HG03571 (cell line): ENCODE results near the gene CALD1.
"Not testable (repeated sequence)": the region's sequence is repeated elsewhere in the genome, so short reads cannot be mapped to it uniquely, and the experiment has no call there.

ENCODE experiments used
- ATAC-seq: cut with Tn5 transposase; IDR thresholded peaks from one replicate; pipeline ENCODE4 v1.9.1; 2021; ENCODE audit not compliant: unreplicated experiment

Gene CALD1

DNA sequence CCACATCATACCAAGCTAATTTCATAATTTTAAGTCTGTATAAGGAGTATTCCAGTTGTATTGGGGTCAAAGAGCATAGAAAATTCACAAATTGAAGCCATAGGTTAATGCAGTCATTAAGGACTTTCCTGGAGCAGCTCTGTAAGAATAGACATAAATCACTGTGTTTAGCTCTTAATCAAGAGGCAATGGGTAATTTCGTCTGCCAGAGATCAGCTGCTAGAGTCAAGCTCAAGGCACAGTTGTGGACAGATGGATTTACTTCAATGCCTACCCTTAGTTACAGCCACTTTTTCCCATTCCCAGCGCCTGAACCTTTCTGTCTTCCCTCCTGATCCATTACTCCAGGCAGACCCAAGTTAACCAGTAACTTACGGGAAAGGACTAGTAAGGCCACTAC, 166.3 kb downstream of the CALD1 start:
- no peak for ATAC-seq

DNA sequence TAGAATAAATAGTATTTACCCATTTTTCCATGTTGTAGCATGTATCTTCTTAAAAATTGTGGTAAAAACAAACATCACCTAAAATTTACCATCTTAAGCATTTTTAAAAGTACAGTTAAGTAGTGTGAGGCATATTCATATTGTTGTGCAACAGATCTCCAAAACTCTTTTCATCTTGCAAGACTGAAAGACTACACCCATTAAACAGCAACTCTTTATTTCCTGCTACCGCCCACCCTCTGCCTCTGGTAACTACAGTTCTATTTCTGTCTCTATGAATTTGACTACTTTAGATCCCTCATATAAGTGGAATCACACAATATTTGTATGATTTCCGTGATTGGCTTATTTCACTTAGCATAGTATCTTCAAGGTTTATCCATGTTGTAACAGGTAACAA, 166.8 kb downstream of the CALD1 start:
- no peak for ATAC-seq

DNA sequence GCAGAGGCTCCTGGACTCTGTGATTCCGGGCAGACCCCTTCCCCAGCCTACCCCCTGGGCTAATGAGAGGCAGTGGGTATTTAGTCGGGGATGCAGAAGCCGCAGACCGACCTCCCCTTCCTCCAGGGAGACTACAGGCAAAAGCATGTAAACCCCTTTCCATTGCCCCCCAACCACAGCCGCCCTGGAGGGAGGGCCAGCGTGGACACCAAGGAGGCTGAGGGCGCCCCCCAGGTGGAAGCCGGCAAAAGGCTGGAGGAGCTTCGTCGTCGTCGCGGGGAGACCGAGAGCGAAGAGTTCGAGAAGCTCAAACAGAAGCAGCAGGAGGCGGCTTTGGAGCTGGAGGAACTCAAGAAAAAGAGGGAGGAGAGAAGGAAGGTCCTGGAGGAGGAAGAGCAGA, 167.9 kb downstream of the CALD1 start:
- ATAC-seq = no peak

DNA sequence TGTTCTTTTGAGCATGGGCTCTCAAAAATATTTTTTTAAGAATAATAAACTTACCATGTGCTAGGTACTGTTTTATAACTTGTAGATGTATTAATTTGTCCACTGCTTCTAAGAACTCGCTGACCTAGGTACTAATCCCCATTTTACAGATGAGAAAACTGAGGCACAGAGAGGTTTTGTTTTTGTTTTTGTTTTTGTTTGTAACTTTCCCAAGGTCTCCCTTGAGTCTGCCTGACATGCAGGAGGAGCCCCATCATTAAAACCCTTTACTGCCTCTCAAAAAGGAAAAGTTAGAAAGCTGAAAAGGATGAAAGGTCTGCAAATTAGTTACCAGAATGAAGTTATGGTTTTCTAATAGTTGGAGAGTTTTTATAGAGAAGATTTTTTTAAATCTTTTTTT, 168.4 kb downstream of the CALD1 start:
- no peak for ATAC-seq

DNA sequence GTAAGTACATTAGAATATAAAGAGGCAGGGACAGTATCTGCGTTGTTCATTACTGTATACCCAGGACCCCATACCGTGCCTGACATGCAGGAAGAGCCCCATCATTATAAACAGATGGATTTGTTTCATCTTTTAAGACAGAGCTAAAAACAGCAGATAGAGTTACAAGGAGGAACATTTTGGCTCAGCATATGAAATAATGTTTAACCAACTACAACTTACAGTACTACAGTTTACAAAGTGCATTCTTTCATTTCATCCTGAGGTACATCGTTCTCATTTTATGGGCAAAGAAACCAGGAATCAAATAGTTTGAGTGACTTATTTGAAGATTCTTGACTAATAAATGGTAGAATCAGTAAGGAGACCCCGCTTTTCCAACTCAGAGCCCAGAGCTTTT, 168.8 kb downstream of the CALD1 start:
- no peak for ATAC-seq

DNA sequence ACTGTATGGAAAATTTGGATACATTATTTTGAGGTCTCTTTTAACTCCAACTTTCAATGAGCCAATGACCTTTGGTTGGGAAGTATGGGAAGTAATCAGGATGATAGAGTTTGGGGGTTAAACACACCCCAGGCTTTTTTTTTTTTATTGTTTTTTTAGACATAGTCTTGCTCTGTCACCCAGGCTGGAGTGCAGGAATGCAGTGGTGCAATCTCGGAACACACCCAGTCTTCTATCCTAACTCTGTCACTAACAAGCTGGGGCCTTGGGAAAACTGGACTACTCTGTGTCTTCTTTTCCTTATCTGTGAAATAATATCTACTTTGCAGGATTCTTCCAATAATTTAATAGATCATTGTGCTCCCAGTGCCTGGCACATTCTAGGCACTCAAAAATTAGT, 169.3 kb downstream of the CALD1 start:
- no peak for ATAC-seq

DNA sequence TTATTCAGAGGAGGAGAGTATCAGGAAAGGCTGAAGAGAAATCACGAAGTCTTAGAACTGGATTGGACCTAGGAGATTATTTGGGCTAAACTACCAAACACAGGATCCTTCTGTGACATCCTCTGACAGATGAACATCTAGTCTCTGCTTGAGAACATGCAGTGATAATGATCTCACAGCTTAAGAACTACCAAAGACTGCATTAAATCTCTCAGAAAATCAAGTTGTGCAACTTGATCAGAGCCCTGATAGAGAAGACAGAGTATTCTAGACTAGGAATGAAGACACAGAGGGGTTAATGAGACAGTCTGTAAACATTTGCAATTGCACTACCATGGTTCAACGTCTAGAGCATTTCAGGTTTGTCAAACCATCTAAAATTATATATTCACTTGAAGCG, 169.7 kb downstream of the CALD1 start:
- no peak for ATAC-seq

DNA sequence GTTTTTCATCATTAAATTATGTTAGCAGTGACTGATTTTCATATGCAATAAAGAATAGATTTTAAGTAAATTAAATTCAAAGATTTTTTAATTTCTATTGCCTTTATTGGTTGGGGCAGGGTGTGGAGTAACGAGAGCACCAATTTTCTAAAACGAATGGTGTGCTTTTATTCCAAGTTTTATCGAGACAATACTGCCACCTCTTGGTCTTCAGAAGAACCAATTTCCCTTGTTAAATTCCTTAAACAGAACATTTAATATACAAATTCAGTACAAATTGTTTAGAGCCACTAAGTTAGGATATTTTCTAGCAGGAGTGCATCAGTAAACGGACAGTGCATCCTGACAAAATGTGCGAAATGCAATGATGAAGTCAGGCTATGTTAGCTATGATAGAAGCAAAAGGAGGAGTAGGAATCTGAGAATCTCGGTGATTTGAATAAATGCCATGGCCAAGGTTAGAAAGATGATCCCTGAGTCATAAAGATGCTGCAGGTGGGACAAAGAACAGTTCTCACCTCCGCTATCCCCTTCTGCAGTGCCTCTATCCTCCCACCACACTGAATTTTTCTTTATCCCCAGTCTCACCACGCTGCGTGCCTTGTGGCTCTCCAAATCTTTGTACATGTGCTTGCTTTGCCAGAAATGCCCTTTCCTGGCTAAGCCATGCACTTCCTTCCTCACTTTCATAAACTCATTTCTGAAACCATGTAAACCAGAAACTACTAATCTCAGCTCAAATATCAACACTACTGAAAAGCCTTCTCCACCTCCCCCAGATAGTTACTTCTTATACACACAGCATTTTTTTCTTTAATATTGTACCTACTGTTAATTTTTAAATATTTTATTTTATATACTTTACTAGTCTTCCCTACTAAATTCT, 175.0 kb downstream of the CALD1 start:
- ATAC-seq = no peak

DNA sequence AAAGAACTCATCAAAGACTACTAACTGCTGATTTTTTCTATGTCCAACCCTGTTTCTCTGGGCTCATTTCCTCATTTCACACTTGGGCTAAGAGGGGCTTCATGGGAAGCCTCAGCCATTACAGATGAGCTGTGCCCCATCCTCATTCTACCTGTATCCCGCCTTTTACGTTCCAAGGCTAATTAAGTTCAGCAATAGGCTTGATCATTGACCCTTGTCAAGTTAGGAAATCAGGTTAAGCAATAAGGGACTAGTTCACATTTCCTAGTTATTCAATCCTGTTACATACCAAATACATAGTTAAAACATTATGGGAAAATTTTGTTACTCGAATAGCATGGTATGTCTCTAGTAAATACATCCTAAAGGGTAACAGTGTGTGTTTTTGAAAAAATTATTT, 177.6 kb downstream of the CALD1 start:
- no peak for ATAC-seq

DNA sequence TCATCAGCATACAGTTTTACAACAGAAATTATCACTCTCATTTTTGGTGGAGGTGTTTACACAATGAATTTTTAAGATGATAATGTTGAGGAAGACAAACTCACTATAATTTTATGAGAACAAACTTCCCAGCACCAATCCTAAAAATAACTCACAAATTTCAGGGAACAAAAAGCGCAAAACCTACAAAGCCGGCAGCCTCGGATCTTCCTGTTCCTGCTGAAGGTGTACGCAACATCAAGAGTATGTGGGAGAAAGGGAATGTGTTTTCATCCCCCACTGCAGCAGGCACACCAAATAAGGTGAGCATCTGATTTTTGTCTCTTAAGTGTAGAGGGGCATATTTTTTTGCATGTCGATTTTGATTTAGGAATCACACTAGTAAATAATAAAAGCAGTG, 180.4 kb downstream of the CALD1 start:
- ATAC-seq = no peak

DNA sequence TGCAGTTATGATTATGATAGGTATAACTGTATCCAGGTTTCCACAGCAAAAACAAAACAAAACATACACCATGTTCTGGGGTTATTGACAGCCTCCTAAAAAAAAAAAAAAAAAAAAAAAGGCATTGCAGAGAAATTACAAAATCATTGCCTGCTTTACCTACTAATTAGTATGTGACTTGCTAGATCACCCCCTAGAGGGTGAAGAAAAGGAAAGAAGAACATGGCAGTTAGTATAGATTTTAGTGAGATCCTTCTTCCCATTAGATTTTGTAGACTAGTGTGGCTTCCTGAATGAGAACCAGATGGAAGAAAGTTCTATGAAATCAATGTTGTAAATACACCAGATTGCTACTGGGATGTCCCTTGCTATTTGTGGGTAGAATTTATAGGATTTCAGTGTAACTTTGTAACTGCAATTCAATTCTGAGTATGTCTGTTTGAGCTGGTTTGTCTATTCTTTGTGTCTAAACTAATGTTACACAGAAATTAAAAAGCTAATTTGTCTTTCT, 182.9 kb downstream of the CALD1 start:
- no peak for ATAC-seq

DNA sequence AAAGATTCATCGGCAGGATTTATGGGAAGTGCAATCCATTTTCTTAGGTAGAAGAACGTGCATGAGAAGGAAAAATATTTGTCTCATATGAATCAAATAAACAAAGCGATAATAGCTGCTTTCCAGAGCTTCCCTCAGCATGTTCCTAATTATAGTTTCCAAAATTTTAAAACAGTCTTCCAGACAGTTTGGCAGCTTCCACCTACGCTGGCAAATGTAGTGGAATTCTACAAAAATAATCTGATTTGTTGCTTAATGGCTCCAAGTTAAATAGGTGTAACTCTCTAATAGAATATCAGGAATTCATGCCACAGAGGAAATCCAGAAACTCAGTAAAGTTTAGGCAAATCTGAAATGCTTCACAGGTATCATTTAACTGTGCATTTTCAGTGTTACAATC, 183.6 kb downstream of the CALD1 start:
- no peak for ATAC-seq

DNA sequence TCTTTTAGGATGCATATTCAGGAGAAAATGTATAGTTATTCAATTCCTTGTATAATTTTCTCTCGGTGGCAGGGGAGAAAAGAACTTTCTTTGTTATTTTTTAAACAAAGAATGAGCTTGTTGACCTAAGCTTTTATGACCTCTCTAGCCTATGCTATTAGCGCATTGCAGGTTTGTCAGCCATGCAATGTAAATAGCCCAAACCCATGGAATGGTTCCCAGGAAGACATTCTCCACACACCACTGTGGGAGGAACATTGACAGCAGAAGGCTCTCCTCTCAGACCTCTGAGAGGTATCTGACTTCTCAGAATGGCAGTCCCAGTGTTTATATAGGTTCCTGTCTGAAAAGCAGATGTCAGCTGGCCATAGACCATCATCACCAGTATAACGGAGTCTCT, 187.3 kb downstream of the CALD1 start:
- no peak for ATAC-seq

DNA sequence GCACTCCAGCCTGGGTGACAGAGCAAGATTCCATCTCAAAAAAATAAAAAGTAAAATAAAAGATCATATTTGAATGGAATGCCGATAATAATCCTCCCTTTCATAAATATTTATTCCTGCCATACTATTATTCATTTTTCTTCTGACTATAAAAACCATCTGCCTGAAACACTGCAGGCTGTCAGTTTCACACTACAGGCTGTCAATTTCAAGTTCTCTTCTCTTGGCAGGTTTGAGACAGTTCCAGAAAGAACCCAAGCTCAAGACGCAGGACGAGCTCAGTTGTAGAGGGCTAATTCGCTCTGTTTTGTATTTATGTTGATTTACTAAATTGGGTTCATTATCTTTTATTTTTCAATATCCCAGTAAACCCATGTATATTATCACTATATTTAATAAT, 188.7 kb downstream of the CALD1 start:
- ATAC-seq = no peak

DNA sequence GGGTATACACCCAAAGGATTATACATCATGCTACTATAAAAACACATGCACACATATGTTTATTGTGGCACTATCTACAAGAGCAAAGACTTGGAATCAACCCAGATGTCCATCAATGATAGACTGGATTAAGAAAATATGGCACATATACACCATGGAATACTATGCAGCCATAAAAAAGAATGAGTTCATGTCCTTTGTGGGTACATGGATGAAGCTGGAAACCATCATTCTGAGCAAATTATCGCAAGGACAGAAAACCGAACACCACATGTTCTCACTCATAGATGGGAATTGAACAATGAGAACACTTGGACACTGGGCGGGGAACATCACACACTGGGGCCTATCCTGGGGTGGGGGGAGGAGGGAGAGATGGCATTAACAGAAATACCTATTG, 202.2 kb downstream of the CALD1 start:
- not testable (repeated sequence) for ATAC-seq

DNA sequence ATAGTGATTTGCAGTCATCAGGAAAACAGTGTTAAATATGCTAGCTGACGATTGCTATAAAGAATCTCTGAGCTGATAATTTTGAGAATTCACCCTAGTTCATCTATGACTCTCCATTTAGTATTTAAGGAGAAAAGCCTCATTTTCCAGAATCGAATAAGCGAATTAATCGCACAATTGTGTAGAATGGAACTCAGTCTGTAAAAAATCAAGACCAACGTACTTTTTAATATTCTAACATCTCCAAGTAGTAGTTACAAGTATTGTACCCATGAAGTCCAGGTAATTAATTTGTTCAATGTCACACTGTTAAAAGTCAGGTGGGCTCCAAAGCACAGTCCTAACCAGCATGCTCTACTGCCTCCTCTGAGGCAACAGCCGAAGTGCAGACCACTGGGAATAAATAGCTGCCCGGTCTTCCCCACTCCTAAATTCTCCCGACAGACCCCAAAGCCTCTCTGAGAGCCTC, 206.5 kb downstream of the CALD1 start:
- ATAC-seq = peak; percentile 38

DNA sequence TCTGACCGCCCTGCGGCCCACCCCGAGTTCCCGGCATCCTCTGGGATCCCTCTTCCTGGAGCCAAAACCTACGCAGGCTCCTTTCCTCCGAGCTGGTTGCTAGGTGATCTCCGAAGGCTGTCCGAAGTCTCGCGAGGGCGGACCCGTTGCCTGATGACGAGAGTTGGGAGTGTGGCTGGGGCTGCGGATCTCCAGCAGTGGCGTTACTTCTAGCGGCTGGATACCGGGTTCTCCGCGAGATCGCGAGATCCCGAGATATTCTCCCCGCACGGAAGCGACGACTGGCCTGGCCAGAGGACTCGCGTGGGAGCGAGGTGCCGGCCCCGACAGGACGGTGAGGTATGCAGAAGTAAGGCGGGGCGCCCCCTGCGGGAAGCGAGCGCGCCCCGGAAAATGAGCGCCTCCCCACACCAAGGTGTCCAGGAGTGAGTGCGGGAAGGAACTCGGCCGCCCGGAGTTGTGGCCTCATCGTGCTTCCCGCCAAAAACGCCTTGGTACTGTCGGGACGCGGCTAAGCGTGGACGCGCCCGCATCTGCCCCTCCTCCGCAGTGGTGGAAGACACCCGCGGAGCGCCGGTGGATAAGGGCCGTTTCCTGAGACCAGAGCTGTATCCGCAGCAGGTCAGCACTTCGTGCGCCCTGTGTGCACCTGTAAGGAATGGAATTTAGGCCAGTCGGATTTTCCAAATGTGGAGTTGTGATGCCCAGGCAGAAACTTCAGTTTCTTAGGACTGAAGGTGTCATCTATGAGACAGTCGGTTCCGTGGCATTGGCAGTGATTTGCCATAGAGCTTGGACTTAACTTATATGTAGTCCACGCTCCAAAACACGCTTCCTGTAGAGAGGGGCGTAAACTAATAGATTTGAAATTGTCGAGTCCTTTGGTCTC, 207.2 kb downstream of the CALD1 start, which contains the start of gene AGBL3:
Gene AGBL3, plus strand, starts transcription at position 146 of the 889 bp plus-strand sequence. CDS start 1,426 bp downstream, outside the sequence.
- ATAC-seq = peak; percentile 92

DNA sequence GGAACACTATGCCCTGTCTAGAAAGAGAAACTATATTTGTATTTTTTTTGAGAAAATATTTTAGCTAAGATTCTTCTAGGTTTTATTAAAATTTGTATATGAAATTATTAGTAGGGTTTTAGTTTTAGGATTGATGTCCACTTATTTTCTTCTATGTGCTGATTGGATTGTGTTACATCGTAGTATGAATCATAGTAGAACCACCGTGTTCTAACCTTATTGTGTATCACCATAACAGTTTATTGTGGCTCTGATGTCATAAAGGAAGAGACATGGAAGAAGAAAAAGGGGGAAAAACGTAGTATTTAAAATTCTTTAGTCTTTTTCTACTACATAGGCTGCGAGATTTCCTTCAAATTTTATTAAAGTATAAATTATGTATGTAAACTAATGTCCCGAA, 208.7 kb downstream of the CALD1 start:
- ATAC-seq = no peak

DNA sequence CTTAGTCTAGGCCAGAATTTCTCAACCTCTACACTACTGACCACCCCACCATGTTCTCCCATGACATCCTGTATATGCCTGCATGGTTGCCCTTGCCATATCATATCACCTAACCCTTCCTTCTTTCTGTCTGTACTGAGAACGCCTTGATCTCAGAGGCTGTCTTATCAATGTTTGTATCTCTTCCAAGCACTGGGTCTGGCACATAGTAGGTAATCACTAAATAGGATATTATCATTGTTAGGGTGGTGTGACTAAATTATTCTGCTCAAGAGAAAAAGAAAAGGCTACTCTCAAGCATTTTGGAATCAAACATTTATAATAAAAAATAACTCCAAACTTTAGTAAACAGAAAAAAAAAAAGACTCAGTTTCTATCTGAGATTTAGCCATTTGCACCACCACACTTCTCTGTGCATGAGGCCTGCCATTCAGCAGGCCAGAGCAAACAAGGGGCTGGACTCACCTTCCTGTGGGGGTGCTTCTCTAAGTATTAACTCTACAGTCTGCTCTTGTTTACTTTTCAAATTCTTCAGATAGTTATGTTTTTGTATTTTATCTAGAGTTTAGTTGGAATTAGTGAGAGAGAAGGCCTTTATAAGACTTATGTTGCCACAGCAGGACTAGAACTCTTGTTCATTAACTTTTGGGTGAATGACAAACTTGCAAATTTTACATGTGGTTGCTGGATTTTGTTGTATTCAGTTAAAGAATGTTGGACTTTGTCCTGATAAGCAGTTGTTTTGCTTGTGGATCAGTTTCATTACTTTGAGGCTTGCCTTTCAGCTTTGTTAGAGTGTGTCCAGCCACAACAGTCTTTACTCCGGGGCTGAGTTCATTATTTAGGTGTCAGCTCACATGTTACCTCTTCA, 212.3 kb downstream of the CALD1 start:
- ATAC-seq = no peak

DNA sequence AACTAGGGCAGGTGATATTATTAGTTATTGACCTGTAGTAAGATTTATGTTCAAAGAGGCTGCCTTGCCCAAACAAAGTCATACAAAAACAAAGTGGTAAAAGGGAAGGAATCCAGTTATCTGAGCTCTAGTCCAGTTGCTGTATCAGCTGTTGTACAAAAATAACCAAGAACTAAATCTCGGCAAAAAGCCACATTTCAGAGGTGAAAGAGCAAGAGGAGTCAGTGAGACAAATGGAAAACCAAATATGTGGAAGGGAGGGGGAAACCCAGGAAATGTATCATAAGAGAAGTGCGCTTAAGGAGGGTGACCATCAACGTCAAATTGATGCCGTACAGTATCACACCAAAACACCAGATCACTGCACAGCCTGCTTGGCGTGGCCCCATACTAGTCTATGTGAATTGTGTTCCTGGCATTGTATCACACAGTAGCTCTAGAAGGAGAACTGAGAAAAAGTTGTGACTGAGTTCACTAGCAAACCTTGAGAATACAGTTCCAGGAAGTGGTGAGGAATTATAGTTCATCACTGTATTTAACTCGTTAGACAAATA, 213.3 kb downstream of the CALD1 start:
- peak; percentile 71 for ATAC-seq
